MCF 10A (cell line): Measurements from ENCODE around the gene TCTN2. TPM values are rescaled to one million over a fixed set of nuclear protein-coding genes. Genes with fewer than 3 reads are reported as not detected.

Experiments
- BruUV-seq: library from RNA; stranded (reverse); fragments of 400-500 nt; replicated peaks from 2 replicates; lab custom pipeline; 2021; lab: Mats Ljungman, UMichigan
- CTCF ChIA-PET: fragments of 300-600 bp; sonication (Branson Sonifier 250); formaldehyde crosslinking; extraction: SDS; loops from one replicate; lab custom pipeline; 2021; ENCODE audit warnings: antibody characterized with exemption, inconsistent platforms; lab: Yijun Ruan, JAX
- POLR2A ChIA-PET: fragments of 300-600, 350-650 bp; sonication (Branson Sonifier 250); formaldehyde crosslinking; extraction: SDS; loops from one replicate; lab custom pipeline; 2020; ENCODE audit warnings: antibody characterized with exemption, inconsistent platforms; lab: Yijun Ruan, JAX
- DNase-seq: peaks from one replicate; pipeline ENCODE4 v3.0.0-alpha.2; 2018; ENCODE audit not compliant: unreplicated experiment
- H3K27ac Mint-ChIP-seq: one replicate; pipeline ENCODE4 v1.8.0; 2022; ENCODE audit warnings: mild to moderate bottlenecking, low read depth, mixed read lengths; ENCODE audit not compliant: unreplicated experiment
- H3K27me3 Mint-ChIP-seq: one replicate; pipeline ENCODE4 v1.8.0; 2022; ENCODE audit warnings: mixed read lengths; ENCODE audit not compliant: insufficient read depth, unreplicated experiment
- H3K36me3 Mint-ChIP-seq: one replicate; pipeline ENCODE4 v1.8.0; 2022; ENCODE audit warnings: mild to moderate bottlenecking, moderate library complexity, mixed read lengths; ENCODE audit not compliant: insufficient read depth, unreplicated experiment
- H3K4me1 Mint-ChIP-seq: one replicate; pipeline ENCODE4 v1.8.0; 2022; ENCODE audit warnings: mixed read lengths; ENCODE audit not compliant: insufficient read depth, unreplicated experiment
- H3K4me3 Mint-ChIP-seq: one replicate; pipeline ENCODE4 v1.8.0; 2022; ENCODE audit warnings: mild to moderate bottlenecking, moderate library complexity, mixed read lengths; ENCODE audit not compliant: unreplicated experiment
- H3K9me3 Mint-ChIP-seq: one replicate; pipeline ENCODE4 v1.8.0; 2022; ENCODE audit warnings: mixed read lengths; ENCODE audit not compliant: unreplicated experiment
- intact Hi-C: fragments of 100-400 bp; cut with micrococcal nuclease; formaldehyde crosslinking; loops from 2 replicates; pipeline ENCODE4 v1.14.1; 2022
- total RNA-seq: library from RNA; stranded (reverse); gene quantifications from 2 replicates; pipeline ENCODE4 v1.2.3, GENCODE V29; 2022
- TF ChIP-seq, protein P1 (sequence below): fragments of 200-600 bp; IDR thresholded peaks from one replicate; pipeline ENCODE4 v1.8.0; 2022; ENCODE audit warnings: antibody characterized with exemption, mild to moderate bottlenecking; ENCODE audit not compliant: unreplicated experiment

Gene TCTN2
- total RNA-seq, 1 experiment from 2014 or later, result 5.0 TPM

- Mint-ChIP-seq H3K4me1 (no peaks in the 10 kb centered on the region), H3K36me3 (peaks cover 79% of the 10 kb centered on the region), H3K9me3 (no peaks in the 10 kb centered on the region), H3K4me3 (no peak overlapping the region), H3K27ac (peak overlapping the region; percentile 75), H3K27me3 (no peaks in the 10 kb centered on the region)
- intact Hi-C loops, result no loop called here
- DNase-seq, result no peak
- ChIA-PET CTCF (interaction anchor here (0.6 to 0.7 kb wide), 3 partner anchors 37 to 290 kb away, joined by 3 read pairs; no protein-coding TSS in a partner anchor), POLR2A (no interaction called here)
- TF ChIP-seq, protein P1, sequence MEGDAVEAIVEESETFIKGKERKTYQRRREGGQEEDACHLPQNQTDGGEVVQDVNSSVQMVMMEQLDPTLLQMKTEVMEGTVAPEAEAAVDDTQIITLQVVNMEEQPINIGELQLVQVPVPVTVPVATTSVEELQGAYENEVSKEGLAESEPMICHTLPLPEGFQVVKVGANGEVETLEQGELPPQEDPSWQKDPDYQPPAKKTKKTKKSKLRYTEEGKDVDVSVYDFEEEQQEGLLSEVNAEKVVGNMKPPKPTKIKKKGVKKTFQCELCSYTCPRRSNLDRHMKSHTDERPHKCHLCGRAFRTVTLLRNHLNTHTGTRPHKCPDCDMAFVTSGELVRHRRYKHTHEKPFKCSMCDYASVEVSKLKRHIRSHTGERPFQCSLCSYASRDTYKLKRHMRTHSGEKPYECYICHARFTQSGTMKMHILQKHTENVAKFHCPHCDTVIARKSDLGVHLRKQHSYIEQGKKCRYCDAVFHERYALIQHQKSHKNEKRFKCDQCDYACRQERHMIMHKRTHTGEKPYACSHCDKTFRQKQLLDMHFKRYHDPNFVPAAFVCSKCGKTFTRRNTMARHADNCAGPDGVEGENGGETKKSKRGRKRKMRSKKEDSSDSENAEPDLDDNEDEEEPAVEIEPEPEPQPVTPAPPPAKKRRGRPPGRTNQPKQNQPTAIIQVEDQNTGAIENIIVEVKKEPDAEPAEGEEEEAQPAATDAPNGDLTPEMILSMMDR, result no peak
- BruUV-seq, result no TSS peak
Measured at GRCh38 chr12:123741937-123742572, 71.1 kb downstream of the TCTN2 start.

DNA sequence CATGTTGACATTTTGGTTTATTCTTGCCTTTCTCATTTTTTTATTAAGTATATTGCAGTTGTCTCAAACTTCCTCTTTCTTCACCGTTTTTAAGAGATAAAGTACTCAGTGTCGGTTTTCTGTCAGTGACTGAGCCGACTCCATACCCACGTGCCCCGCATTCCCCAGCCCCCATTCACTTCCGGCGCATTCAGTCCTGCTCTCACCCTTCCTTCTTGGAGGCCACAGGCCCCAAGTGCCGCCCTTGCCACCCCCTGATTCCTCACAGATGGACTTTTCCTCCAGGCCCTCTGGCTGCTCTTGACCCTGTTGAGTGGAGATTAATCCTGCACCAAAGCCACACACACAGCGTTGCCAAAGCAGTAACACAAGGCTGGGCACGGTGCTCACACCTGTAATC lies 72.1 kb downstream of the TCTN2 start:
- H3K36me3 Mint-ChIP-seq, result peaks cover 82% of the 10 kb centered on the region
- POLR2A ChIA-PET, result no interaction called here
- TF ChIP-seq, protein P1, result no peak

GRCh38 chr12:123744836-123745235 lies 73.9 kb downstream of the TCTN2 start:
- ChIA-PET POLR2A (no interaction called here), CTCF (interaction anchor here (0.8 to 1.1 kb wide), 2 partner anchors 10 to 21 kb away, joined by 3 read pairs; no protein-coding TSS in a partner anchor)
- Mint-ChIP-seq H3K9me3 (no peaks in the 10 kb centered on the region), H3K4me3 (no peak overlapping the region), H3K27ac (no peak overlapping the region), H3K27me3 (no peaks in the 10 kb centered on the region), H3K4me1 (no peaks in the 10 kb centered on the region), H3K36me3 (peaks cover 66% of the 10 kb centered on the region)
- intact Hi-C loops, result no loop called here
- DNase-seq, result peak; percentile 6
- TF ChIP-seq, protein P1, result no peak
- BruUV-seq, result no TSS peak

More for the DNA sequence above, 72.1 kb downstream of the TCTN2 start:
- no peak overlapping the region for H3K4me3 Mint-ChIP-seq
- intact Hi-C loops, result no loop called here
- H3K9me3 Mint-ChIP-seq, result no peaks in the 10 kb centered on the region
- H3K27ac Mint-ChIP-seq, result peak overlapping the region; percentile 68
- no peak for DNase-seq
- CTCF ChIA-PET, result no interaction called here
- no peaks in the 10 kb centered on the region for H3K27me3 Mint-ChIP-seq
- H3K4me1 Mint-ChIP-seq, result no peaks in the 10 kb centered on the region
- no TSS peak for BruUV-seq

GRCh38 chr12:123747309-123747708 lies 76.4 kb downstream of the TCTN2 start:
- peaks cover 47% of the 10 kb centered on the region for H3K36me3 Mint-ChIP-seq
- H3K4me3 Mint-ChIP-seq, result no peak overlapping the region
- intact Hi-C loops, result no loop called here
- no peaks in the 10 kb centered on the region for H3K4me1 Mint-ChIP-seq
- no peak for DNase-seq
- TF ChIP-seq, protein P1, result no peak
- POLR2A ChIA-PET, result interaction anchor here (0.5 to 0.7 kb wide), 2 partner anchors 363 to 611 kb away, joined by 3 read pairs; partner anchors contain the start of gene KMT5A
- H3K27me3 Mint-ChIP-seq, result no peaks in the 10 kb centered on the region
- CTCF ChIA-PET, result no interaction called here
- no peaks in the 10 kb centered on the region for H3K9me3 Mint-ChIP-seq
- H3K27ac Mint-ChIP-seq, result no peak overlapping the region
- no TSS peak for BruUV-seq
